MM.1S (cell line): Measurements from ENCODE around the gene SPATA6.

Experiments used
- DNase-seq: peaks from one replicate; pipeline ENCODE4 v3.0.0-alpha.2; 2015
- H2AFZ ChIP-seq: fragments of 300-600 bp; sonication (generic); 2 replicates; pipeline ENCODE4 v1.6.0; 2016; ENCODE audit warnings: antibody characterized with exemption, low read length
- H3F3A ChIP-seq: fragments of 300-600 bp; sonication (generic); 2 replicates; pipeline ENCODE4 v1.6.1; 2016; ENCODE audit warnings: mild to moderate bottlenecking, antibody characterized with exemption, low read length, moderate library complexity, mixed read lengths; ENCODE audit not compliant: insufficient read depth
- H3K27ac ChIP-seq: fragments of 300-600 bp; sonication (generic); 2 replicates; pipeline ENCODE4 v1.5.1; 2016; ENCODE audit warnings: mild to moderate bottlenecking, low read length
- H3K27me3 ChIP-seq: fragments of 300-600 bp; sonication (generic); replicated peaks from 2 replicates; pipeline ENCODE4 v1.6.0; 2016; ENCODE audit warnings: low read length; ENCODE audit not compliant: insufficient read depth
- H3K36me3 ChIP-seq: fragments of 300-600 bp; sonication (generic); replicated peaks from 2 replicates; pipeline ENCODE4 v1.6.1; 2016; ENCODE audit warnings: mild to moderate bottlenecking, low read length, mixed read lengths; ENCODE audit not compliant: insufficient read depth
- H3K4me1 ChIP-seq: fragments of 300-600 bp; sonication (generic); 2 replicates; pipeline ENCODE4 v1.6.1; 2016; ENCODE audit warnings: low read length, mixed read lengths
- H3K4me2 ChIP-seq: fragments of 300-600 bp; sonication (generic); 2 replicates; pipeline ENCODE4 v1.6.0; 2016; ENCODE audit warnings: low read depth, low read length
- H3K4me3 ChIP-seq: fragments of 300-600 bp; sonication (generic); 2 replicates; pipeline ENCODE4 v1.5.1; 2016; ENCODE audit warnings: low read length, mixed read lengths
- H3K79me2 ChIP-seq: fragments of 300-600 bp; sonication (generic); 2 replicates; pipeline ENCODE4 v1.6.1; 2016; ENCODE audit warnings: mixed run types, low read length, mixed read lengths
- H3K9ac ChIP-seq: fragments of 300-600 bp; sonication (generic); 2 replicates; pipeline ENCODE4 v1.6.1; 2016; ENCODE audit warnings: low read length, mixed read lengths
- H3K9me2 ChIP-seq: fragments of 300-600 bp; sonication (generic); replicated peaks from 2 replicates; pipeline ENCODE4 v1.6.1; 2016; ENCODE audit warnings: mild to moderate bottlenecking, low read length, mixed read lengths; ENCODE audit not compliant: insufficient read depth
- H3K9me3 ChIP-seq: fragments of 300-600 bp; sonication (generic); replicated peaks from 2 replicates; pipeline ENCODE4 v1.6.1; 2016; ENCODE audit warnings: mild to moderate bottlenecking, low read length, mixed read lengths; ENCODE audit not compliant: insufficient read depth
- H4K20me1 ChIP-seq: fragments of 300-600 bp; sonication (generic); 2 replicates; pipeline ENCODE4 v1.6.1; 2016; ENCODE audit warnings: mild to moderate bottlenecking, low read length, moderate library complexity, mixed read lengths; ENCODE audit not compliant: insufficient read depth
- CTCF ChIP-seq: fragments of 300-600 bp; sonication (generic); IDR thresholded peaks from 2 replicates; pipeline ENCODE4 v1.5.1; 2016; ENCODE audit warnings: antibody characterized with exemption, low read length, mixed read lengths
- EZH2 ChIP-seq: fragments of 300-600 bp; sonication (generic); optimal IDR thresholded peaks from 2 replicates; pipeline ENCODE3; 2017; ENCODE audit warnings: low read depth, mild to moderate bottlenecking, antibody characterized with exemption, low read length, mixed read lengths
- EZH2phosphoT487 ChIP-seq: fragments of 300-600 bp; sonication (generic); IDR thresholded peaks from 2 replicates; pipeline ENCODE4 v1.6.1; 2018; ENCODE audit warnings: antibody characterized with exemption, low read length

Gene SPATA6

GRCh38 chr1:48472638-48473037 is 634 bp upstream of the SPATA6 start:
- Histone ChIP-seq H3K4me1 (no peaks in the 10 kb centered on the region), H3K9ac (peak overlapping the region; percentile 44; the same call in 1 of the 2 replicates), H3K36me3 (no peaks in the 10 kb centered on the region), H3K9me2 (no peaks in the 10 kb centered on the region), H3K9me3 (no peaks in the 10 kb centered on the region), H3K4me2 (peak overlapping the region; percentile 89), H3K27me3 (no peaks in the 10 kb centered on the region), H3F3A (no peaks in the 10 kb centered on the region), H4K20me1 (no peaks in the 10 kb centered on the region), H3K79me2 (no peaks in the 10 kb centered on the region), H2AFZ (peak overlapping the region; percentile 90), H3K27ac (no peak overlapping the region), H3K4me3 (peak overlapping the region; percentile 64)
- TF ChIP-seq EZH2 (no peak), CTCF (no peak), EZH2phosphoT487 (no peak)
- DNase-seq = no peak

GRCh38 chr1:48470950-48471690 is 884 bp downstream of the SPATA6 start:
- peak overlapping the region; percentile 64 for H3K4me3 ChIP-seq
- H3K27ac ChIP-seq = no peak overlapping the region
- no peaks in the 10 kb centered on the region for H3K79me2 ChIP-seq
- H3F3A ChIP-seq = no peaks in the 10 kb centered on the region
- no peak overlapping the region for H3K9ac ChIP-seq
- no peaks in the 10 kb centered on the region for H3K27me3 ChIP-seq
- peak overlapping the region; percentile 64 for H3K4me2 ChIP-seq
- H3K9me3 ChIP-seq = no peaks in the 10 kb centered on the region
- H3K36me3 ChIP-seq = no peaks in the 10 kb centered on the region
- no peak for DNase-seq
- no peaks in the 10 kb centered on the region for H4K20me1 ChIP-seq
- H3K9me2 ChIP-seq = no peaks in the 10 kb centered on the region
- no peaks in the 10 kb centered on the region for H3K4me1 ChIP-seq
- no peak for TF ChIP-seq EZH2phosphoT487
- peak overlapping the region; percentile 71 for H2AFZ ChIP-seq

- DNase-seq = no peak
- no peak overlapping the region for H3K4me3 ChIP-seq
Measured at GRCh38 chr1:48470481-48470855, 1.5 kb downstream of the SPATA6 start.

More at GRCh38 chr1:48470481-48470855, 1.5 kb downstream of the SPATA6 start:
- Histone ChIP-seq H3K9me3 (no peaks in the 10 kb centered on the region), H2AFZ (no peak overlapping the region), H3K4me2 (no peak overlapping the region), H3K4me1 (no peaks in the 10 kb centered on the region), H3K27ac (no peak overlapping the region), H3K79me2 (no peaks in the 10 kb centered on the region), H3K36me3 (no peaks in the 10 kb centered on the region), H4K20me1 (no peaks in the 10 kb centered on the region), H3K9me2 (no peaks in the 10 kb centered on the region), H3K27me3 (no peaks in the 10 kb centered on the region), H3F3A (no peaks in the 10 kb centered on the region), H3K9ac (no peak overlapping the region)
- no peak for TF ChIP-seq CTCF
- TF ChIP-seq EZH2 = no peak
- no peak for TF ChIP-seq EZH2phosphoT487
